Stimulated activated CD8-positive, alpha-beta memory T cell treated with anti-CD3 and anti-CD28 coated beads, Interleukin-15, amount 100 ng/mL, for 4 hours (primary cell): Measurements from ENCODE around the gene PRMT2.

Experiments used
- DNase-seq, 2 donors: peaks; one replicate each; pipeline ENCODE4 v3.0.0-alpha.2; 2020; ENCODE audit warnings: low read depth in 2 of 2

Gene PRMT2

DNA sequence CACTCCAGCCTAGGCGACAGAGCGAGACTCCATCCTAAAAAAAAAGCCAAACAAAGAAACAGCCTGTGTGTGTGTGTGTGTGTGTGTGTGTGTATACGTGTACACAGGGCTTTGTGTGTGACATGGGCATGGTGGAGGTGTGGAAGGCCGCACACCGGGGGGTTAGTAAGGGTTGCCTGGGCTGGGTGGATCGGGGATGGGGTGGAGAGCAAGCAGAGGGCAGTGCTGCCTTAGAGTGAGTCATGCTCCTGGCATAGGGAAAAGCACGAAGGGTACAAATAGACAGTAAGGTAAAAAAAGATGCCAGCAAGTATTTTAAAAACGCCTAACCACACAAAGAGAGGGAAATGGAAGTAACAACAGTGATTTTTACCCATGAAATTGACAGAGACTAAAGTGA is 6.2 kb downstream of the PRMT2 start:
- DNase-seq, result no peak

- no peak for DNase-seq
Observed at GRCh38 chr21:46643379-46644177, 8.1 kb downstream of the PRMT2 start.

GRCh38 chr21:46645840-46646239 is 10.4 kb downstream of the PRMT2 start:
- no peak for DNase-seq

DNA sequence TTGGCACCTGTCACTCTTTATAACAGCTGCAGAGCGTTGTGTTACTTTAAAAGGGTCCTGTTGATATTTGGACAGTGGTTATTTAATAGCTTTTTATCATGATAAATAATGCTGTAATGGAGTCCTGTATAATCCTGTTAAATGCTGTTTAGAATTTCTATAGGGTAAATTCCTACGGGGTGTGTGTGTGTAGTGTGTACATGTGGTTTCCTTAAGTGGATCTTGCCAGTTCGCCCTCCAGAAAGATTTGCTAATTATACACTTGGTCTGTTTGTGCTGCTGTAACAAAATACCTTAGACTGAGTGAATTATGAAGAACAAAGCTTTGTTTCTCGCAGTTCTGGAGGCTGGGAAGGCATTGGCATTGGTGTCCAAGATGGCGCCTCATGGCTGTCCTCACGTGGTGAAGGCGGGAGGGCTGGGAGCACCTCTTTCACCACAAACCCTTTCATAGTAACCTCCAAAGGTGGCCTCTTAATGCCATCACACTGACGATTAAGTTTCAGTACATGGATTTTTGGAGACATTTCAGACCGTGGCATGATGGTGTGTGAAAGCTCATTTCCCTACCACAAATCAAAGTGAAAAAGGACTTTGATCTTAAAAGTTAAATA is 11.2 kb downstream of the PRMT2 start:
- DNase-seq, result no peak

DNA sequence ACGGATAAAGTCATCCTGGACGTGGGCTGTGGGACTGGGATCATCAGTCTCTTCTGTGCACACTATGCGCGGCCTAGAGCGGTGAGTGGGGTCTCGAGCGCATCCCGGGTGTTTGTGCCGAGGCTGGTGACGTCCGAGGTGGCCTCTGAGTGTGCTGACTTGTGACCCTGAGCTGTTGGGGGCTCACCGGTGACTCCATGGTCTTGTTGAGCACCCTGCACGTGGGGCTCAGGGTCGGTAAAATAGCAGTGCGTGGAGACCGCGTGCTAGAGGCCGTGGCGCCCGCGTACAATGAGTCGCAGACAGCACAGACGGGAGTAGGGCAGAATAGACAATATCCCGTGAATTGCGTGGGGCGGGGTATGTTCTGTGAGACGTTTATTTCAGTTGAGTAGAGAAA is 13.1 kb downstream of the PRMT2 start:
- DNase-seq, result no peak

GRCh38 chr21:46649356-46649755 is 13.9 kb downstream of the PRMT2 start:
- no peak for DNase-seq

DNA sequence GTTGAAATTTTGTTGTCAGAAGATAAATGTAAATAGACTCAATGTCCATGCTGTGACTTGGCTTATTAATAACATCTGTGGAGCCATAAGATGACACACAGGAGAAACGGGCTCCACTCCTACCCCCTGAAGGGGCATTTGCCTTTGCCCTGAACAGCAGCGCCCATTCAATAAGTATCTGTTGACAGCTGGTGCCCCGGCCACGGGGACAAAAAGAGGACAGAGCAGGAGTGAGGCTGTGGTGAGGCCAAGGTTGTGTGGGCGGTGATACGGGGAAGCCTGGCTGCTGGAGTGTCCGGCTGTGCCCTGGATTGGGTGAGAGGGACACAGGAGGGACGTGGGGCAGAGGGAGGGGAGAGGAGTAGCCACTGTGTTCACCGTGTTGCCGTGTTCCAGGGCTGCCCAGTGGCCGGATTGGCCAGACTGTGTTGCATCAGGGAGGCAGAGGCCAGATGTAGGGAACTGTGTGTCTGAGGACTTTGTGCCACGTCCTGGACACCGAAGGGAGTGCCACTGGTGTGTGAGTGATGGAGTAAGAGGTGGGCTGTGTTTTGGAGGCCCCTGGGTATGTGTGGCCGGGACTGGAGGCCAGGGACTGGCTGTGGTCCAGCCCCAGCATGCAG is 15.1 kb downstream of the PRMT2 start:
- DNase-seq, result no peak

GRCh38 chr21:46651121-46651520 is 15.6 kb downstream of the PRMT2 start:
- no peak for DNase-seq

- no peak for DNase-seq
Observed at GRCh38 chr21:46655230-46655629, 19.8 kb downstream of the PRMT2 start.

DNA sequence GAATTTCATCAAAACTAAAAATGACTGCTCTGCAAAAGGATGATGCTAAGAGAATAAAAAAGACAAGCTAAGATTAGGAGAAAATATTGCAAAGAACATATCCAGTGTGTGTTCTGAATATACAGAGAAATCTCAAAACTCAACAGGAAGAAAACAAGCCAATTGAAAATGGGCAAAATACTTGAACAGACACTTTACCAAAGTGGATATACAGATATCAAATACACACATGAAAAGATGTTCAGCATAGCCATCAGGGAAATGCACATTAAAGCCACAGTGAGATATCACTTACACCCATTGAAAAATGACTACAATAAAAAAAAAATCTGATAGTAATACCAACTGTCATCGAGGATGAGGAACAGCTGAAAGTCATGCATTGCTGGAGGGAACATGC is 21.3 kb downstream of the PRMT2 start:
- DNase-seq, result no peak

DNA sequence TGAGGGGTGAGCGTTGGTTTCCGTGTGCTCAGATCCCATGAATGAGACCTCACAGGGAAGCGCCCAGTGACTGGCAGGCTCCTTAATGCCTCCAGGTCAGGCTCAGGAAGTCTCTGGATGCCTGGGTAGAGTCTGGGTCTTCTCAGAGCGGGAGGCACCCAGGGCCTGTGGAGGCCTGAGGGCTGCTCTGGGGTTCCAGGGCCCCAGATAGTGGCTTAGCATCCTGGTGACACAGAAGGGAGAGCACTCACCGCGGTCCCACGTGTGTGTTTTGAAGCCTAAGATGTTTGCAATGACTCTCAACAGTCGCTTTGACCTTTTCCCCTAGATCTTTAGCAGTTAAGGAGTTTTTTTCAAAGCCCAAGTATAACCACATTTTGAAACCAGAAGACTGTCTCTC is 25.0 kb downstream of the PRMT2 start:
- DNase-seq, result no peak

DNA sequence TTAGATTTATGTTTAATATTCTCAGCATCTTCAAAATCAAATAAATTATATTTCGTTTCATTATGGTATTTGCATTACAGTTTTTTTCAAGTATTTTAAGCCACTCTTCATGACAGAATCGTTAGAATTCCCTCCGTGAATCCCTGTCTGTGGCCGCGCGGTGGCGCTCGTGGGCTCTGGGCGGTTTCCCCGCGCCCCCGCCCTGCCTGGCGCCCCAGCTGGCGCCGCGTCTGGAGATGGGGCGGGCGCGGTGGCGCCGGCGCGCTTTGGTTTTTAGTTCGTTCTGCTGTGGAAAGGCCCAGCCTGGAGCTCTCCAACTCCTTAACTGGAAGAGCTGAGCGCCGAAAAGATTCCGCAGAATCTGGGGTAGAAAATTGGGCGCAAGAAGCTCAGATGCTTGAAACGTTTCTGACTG is 25.7 kb downstream of the PRMT2 start:
- peak in 1 of 2 donors; percentile 29 for DNase-seq

DNA sequence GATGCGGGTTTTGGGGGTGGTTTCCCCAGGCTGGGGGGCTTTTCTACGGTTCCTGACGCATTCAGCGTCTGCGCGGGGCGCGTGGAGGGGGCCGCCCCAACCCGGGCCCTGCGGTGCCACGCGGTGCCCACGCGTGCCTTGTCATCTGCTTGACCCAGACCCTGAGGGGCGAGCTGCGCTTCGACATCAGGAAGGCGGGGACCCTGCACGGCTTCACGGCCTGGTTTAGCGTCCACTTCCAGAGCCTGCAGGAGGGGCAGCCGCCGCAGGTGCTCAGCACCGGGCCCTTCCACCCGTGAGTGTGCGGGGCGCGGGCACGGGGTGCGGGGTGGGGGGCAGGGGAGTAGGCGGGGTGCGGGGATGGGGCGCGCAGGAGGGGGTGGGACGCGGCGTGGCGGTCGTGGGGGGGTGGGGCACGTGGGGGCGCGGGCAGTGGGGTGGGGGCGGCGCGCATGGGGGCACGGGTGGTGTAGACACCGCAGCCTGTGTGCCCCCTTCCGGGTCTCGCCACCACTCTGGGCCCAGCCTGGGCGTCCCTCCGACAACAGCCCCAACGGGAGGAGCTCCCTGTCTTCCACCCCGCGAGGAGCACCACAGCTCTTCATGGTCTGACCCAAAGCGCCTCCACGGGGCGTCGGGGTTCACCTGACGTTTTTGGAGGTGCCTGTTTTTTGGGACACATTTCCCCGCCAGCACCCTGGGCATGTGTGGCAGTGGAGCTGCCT is 26.3 kb downstream of the PRMT2 start:
- DNase-seq, result no peak

DNA sequence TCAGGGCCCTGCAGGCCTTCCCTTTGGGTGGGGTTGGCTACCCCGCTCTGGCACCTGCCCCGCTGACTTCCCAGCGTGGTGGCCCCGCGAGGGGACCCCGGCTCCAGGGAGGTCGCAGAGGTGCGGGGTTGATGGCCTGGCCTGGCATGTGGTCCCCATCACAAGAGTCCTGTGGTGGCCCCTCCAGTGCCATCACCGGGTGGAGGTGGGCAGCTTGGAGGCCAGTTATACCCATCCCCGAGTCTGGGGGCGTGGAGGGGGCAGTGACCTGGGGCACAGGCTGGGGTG is 26.8 kb downstream of the PRMT2 start:
- DNase-seq, result no peak

DNA sequence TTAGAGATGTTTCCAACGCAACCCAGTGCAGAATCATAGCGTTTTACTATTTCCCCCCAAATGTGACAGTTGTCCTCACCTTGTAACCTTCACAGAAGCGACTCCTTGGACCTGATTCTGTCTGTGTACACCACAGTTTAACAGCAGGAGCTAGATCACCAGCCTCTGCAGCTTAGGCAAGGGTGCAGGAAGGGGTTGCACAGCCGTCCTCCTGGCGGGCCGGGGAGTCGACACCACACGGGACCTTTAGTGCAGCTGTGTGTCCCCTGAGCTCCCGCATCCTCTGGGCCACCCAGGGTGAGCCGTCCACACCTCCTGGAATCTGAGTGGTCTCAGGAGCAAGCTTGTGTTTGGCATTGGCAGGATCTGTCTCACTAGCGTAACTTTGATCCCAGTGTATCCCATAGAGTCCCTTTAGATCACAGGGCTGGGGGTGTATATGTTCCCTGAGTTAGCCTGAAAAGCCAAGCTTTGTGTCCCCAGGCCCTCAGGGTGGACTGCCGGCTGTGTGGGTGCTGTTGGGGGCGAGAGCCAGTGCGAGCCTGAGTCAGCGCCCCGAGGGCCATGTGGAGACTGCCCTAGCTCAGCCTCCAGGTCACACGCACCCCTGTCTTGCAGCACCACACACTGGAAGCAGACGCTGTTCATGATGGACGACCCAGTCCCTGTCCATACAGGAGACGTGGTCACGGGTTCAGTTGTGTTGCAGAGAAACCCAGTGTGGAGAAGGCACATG is 27.5 kb downstream of the PRMT2 start:
- DNase-seq, result no peak

GRCh38 chr21:46663754-46664153 is 28.3 kb downstream of the PRMT2 start:
- no peak for DNase-seq

DNA sequence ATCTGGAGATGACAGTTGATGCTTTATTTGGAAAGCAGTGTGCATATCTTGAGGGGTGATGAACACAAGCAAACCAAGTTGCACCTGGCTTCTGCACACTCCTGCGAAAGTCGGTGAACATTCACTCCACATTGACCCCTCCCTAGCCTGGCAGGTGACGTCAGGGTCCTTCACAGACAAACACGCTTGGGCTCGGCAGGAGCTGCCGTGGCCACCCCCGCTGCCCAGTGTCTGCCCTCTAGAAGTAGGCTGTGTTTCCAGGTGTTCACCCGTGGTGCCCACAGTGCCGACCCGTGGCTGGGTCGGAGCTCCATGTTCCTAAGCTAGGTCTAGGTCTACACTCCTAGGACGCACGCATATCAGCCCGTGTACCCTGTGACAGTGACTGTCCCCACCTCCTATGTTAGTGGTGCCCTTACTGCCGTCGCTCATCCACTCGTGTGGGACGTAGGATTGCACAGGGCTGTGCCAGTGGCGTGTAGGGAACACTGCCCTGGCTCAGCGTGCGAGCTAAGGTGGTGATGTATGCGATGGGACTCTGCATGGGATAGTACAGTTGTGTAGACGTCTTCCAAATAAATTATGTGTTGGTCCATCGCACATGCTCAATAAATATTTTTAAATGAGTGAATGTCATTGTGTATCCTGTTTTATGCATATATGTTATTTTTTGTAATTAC is 29.0 kb downstream of the PRMT2 start:
- DNase-seq, result no peak

GRCh38 chr21:46665566-46665965 is 30.1 kb downstream of the PRMT2 start:
- no peak for DNase-seq

GRCh38 chr21:46666941-46667740 is 31.7 kb downstream of the PRMT2 start:
- no peak for DNase-seq

DNA sequence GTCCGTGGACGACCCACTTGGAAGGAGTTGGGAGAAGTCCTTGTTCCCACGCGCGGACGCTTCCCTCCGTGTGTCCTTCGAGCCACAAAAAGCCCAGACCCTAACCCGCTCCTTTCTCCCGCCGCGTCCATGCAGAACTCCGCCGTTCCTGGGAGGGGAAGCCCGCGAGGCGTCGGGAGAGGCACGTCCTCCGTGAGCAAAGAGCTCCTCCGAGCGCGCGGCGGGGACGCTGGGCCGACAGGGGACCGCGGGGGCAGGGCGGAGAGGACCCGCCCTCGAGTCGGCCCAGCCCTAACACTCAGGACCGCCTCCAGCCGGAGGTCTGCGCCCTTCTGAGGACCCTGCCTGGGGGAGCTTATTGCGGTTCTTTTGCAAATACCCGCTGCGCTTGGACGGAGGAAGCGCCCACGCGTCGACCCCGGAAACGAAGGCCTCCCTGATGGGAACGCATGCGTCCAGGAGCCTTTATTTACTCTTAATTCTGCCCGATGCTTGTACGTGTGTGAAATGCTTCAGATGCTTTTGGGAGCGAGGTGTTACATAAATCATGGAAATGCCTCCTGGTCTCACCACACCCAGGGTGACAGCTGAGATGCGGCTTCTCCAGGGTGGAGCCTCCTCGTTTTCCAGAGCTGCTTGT is 32.4 kb downstream of the PRMT2 start:
- DNase-seq, result no peak
